PFSK-1 (cell line): ENCODE results near the gene SLC25A24.

Source experiments
- FOXP2 ChIP-seq: optimal IDR thresholded peaks from 2 replicates; pipeline ENCODE3; 2011; ENCODE audit warnings: borderline replicate concordance, control low read depth, inconsistent platforms; ENCODE audit not compliant: insufficient read depth; ENCODE audit errors: extremely low read length, extremely low read depth
- POLR2AphosphoS5 ChIP-seq: IDR thresholded peaks from 2 replicates; pipeline ENCODE4 v1.6.1; 2012; ENCODE audit warnings: low read depth, mild to moderate bottlenecking, control low read depth, low read length, moderate library complexity
- REST ChIP-seq, 2 experiments: IDR thresholded peaks; 2 replicates each; pipeline versions ENCODE4 v1.6.1 to v1.8.0; 2011 to 2012; ENCODE audit warnings: low read depth in 2 of 2, low read length in 2 of 2, control low read depth in 1 of 2, inconsistent platforms in 1 of 2, mild to moderate bottlenecking in 1 of 2, moderate library complexity in 1 of 2; ENCODE audit not compliant: insufficient read depth in 1 of 2
- SIN3A ChIP-seq: IDR thresholded peaks from 2 replicates; pipeline ENCODE4 v1.6.1; 2012; ENCODE audit warnings: mild to moderate bottlenecking, low read length, moderate library complexity, borderline replicate concordance; ENCODE audit not compliant: insufficient read depth
- TAF1 ChIP-seq: IDR thresholded peaks from 2 replicates; pipeline ENCODE4 v1.6.1; 2012; ENCODE audit warnings: low read length, control low read depth, borderline replicate concordance; ENCODE audit not compliant: insufficient read depth

- TF ChIP-seq TAF1 = no peak
- TF ChIP-seq REST (IDR thresholded peaks at IDR 0.05; ENCODE audit: insufficient read depth in 1 of 2, low read depth in 2 of 2, low read length in 2 of 2) = no peak
- TF ChIP-seq POLR2AphosphoS5 = no peak
- TF ChIP-seq SIN3A = no peak
- TF ChIP-seq FOXP2 = no peak
These were observed 10.0 kb downstream of the SLC25A24 start for GRCh38 chr1:108190001-108190634.
